Measurements from ENCODE around the gene CHCHD4. TPM values are rescaled to one million over a fixed set of nuclear protein-coding genes. Genes with fewer than 3 reads are reported as not detected.
"Not testable (repeated sequence)": the region's sequence is repeated elsewhere in the genome, so short reads cannot be mapped to it uniquely, and the experiment has no call there.

CHCHD4 gene
- total RNA-seq, 6 experiments from 2014 or later: 6.2 to 13.5 (median 8.4) TPM

GRCh38 chr3:14118400-14119381 is 6.0 kb downstream of the CHCHD4 start:
- intact Hi-C loops (cut with DNase I): no loop called here
- ATAC-seq (peak; percentile 81 to 86 (median 82)), DNase-seq (peak; percentile 54 to 87 (median 75))
- Histone ChIP-seq H3K27me3 (no peaks in the 10 kb centered on the region), H3K4me1 (peaks cover 0 to 50% (median 21%) of the 10 kb centered on the region in 4 donors), H3K4me3 (no peak overlapping the region), H3K36me3 (peaks cover 0 to 7% (median 2%) of the 10 kb centered on the region in 4 donors), H3K9me3 (no peaks in the 10 kb centered on the region), H3K27ac (peak overlapping the region; percentile 9 to 75 (median 70))
- 23% methylated on average over 7 of the region's 13 CpGs for WGBS (ENCODE audit: insufficient coverage, low coverage, low lambda C conversion rate, missing lambda C conversion rate)
- TF ChIP-seq, protein P1, sequence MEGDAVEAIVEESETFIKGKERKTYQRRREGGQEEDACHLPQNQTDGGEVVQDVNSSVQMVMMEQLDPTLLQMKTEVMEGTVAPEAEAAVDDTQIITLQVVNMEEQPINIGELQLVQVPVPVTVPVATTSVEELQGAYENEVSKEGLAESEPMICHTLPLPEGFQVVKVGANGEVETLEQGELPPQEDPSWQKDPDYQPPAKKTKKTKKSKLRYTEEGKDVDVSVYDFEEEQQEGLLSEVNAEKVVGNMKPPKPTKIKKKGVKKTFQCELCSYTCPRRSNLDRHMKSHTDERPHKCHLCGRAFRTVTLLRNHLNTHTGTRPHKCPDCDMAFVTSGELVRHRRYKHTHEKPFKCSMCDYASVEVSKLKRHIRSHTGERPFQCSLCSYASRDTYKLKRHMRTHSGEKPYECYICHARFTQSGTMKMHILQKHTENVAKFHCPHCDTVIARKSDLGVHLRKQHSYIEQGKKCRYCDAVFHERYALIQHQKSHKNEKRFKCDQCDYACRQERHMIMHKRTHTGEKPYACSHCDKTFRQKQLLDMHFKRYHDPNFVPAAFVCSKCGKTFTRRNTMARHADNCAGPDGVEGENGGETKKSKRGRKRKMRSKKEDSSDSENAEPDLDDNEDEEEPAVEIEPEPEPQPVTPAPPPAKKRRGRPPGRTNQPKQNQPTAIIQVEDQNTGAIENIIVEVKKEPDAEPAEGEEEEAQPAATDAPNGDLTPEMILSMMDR (IDR thresholded peaks at IDR 0.05): no peak
- TF ChIP-seq POLR2A (IDR thresholded peaks at IDR 0.05): no peak

DNA sequence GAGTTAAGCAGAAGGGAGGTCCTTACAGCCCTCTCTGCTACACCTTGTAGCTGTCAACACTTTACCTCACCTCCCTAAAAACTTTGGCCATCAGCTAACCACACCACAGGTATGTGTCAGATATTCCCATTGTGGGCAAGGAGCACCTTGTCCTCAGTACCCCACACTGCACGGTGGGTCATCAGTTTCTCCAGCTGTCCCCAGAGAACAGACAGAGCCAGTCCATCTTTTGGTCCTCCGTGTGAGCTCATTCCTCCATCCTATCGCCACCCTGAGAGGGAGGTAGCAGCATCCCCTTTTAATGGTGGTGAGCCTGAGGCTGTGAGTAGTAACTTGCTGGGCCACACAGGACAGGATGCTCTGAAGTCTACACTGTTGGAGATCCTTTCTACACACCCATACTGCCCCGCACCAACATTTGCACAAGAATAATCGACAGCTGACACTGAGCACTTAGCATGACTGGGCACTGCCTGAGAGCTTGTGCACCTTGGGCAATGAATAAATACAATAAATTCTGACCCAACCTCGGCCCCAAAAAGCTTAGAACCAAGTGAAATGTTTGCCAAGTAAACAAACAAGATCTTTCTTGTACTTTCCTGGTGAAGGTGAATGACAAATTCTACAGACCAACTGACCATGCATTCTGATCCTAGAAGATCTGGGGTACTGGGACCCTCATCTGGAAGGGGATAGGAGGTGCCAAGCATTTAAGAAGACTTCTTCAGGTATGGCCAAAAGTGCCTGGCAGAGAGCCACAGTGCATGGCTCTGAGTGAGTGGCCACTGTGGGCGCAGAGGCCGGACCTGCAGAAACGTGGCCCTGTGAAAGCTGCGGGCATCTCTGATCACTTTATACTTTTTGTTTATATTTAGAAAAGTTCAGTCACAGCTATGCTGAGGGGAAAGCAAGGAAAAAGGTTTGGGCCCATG is 6.9 kb downstream of the CHCHD4 start:
- ATAC-seq: peak in 3 of 4 donors; percentile 9 to 56 (median 28)
- Histone ChIP-seq H3K9me3 (no peaks in the 10 kb centered on the region), H3K27me3 (no peaks in the 10 kb centered on the region), H3K4me3 (no peak overlapping the region), H3K36me3 (peaks cover 0 to 9% (median 2%) of the 10 kb centered on the region in 4 donors), H3K4me1 (peaks cover 0 to 47% (median 18%) of the 10 kb centered on the region in 4 donors), H3K27ac (peak overlapping the region in 1 of 3 donors; percentile 75)
- intact Hi-C loops (cut with DNase I): no loop called here
- TF ChIP-seq, protein P1 (IDR thresholded peaks at IDR 0.05): no peak
- TF ChIP-seq POLR2A (IDR thresholded peaks at IDR 0.05): no peak
- WGBS (ENCODE audit: insufficient coverage, low coverage, low lambda C conversion rate, missing lambda C conversion rate): 62% methylated on average over 8 of the region's 10 CpGs
- no peak for DNase-seq

GRCh38 chr3:14113965-14114635 is 10.6 kb downstream of the CHCHD4 start:
- intact Hi-C loops (cut with DNase I): no loop called here
- Histone ChIP-seq H3K27me3 (no peaks in the 10 kb centered on the region), H3K36me3 (peaks cover 0 to 21% (median 2%) of the 10 kb centered on the region in 4 donors), H3K9me3 (no peaks in the 10 kb centered on the region), H3K4me3 (no peak overlapping the region), H3K4me1 (peaks cover 0 to 35% (median 12%) of the 10 kb centered on the region in 4 donors), H3K27ac (peak overlapping the region in 1 of 3 donors; percentile 2)
- WGBS (ENCODE audit: insufficient coverage, low coverage, low lambda C conversion rate, missing lambda C conversion rate): 20% methylated on average over 7 of the region's 7 CpGs
- TF ChIP-seq, protein P1 (IDR thresholded peaks at IDR 0.05): peak; percentile 9 to 49 (median 32)
- no peak for TF ChIP-seq POLR2A (IDR thresholded peaks at IDR 0.05)
- DNase-seq (peak; percentile 48 to 81 (median 79)), ATAC-seq (peak; percentile 74 to 82 (median 76))

- no peak overlapping the region for H3K27ac ChIP-seq
- intact Hi-C loops (cut with DNase I): no loop called here
- ATAC-seq: no peak
- 68% methylated on average over 4 of the region's 4 CpGs for WGBS (ENCODE audit: insufficient coverage, low coverage, low lambda C conversion rate, missing lambda C conversion rate)
- H3K27me3 ChIP-seq: no peaks in the 10 kb centered on the region
- H3K36me3 ChIP-seq: peaks cover 0 to 21% (median 1%) of the 10 kb centered on the region in 4 donors
- H3K4me1 ChIP-seq: peaks cover 0 to 16% (median 3%) of the 10 kb centered on the region in 4 donors
- no peak for DNase-seq
- H3K9me3 ChIP-seq: no peaks in the 10 kb centered on the region
- H3K4me3 ChIP-seq: no peak overlapping the region
- TF ChIP-seq POLR2A (IDR thresholded peaks at IDR 0.05): no peak
- TF ChIP-seq, protein P1 (IDR thresholded peaks at IDR 0.05): no peak
Measured at GRCh38 chr3:14110699-14111098, 14.0 kb downstream of the CHCHD4 start.

- H3K27ac ChIP-seq; DNase-seq; ATAC-seq; H3K9me3 ChIP-seq; intact Hi-C loops (cut with DNase I); H3K27me3 ChIP-seq; H3K4me3 ChIP-seq: not testable (repeated sequence)
- peaks cover 0 to 14% (median 2%) of the 10 kb centered on the region in 4 donors for H3K4me1 ChIP-seq
- H3K36me3 ChIP-seq: peaks cover 0 to 15% (median 0%) of the 10 kb centered on the region in 4 donors
- WGBS (ENCODE audit: insufficient coverage, low coverage, low lambda C conversion rate, missing lambda C conversion rate): 100% methylated on average over 3 of the region's 5 CpGs
Measured at GRCh38 chr3:14109821-14110220, 14.8 kb downstream of the CHCHD4 start.

All from right lobe of liver (tissue), 6 donors.